Measurements from ENCODE around the gene ZC3H12A. TPM values are rescaled to one million over a fixed set of nuclear protein-coding genes. Genes with fewer than 3 reads are reported as not detected.

Gene ZC3H12A
- total and polyA plus RNA-seq, 2 experiments from 2014 or later, result 30.8 to 46.2 TPM

DNA sequence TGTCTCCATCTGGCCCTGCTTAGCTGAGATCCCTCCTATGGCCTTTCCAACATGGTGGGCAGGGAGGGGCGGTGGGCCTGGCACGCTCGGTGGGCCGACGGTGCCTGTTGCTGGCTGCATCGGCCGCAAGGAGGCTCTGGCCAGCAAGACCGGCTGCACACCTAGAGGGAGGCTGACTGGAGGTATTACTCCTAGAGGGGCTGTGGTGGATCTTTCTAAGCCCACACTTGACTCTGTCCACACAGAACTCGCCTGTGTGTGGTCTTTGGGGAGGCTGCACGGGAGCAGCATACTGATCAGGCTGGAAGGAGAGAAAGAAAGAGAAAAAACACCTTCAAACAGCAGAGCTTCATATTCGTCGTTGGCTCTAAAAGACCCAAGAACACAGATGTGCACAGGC lies 41.7 kb upstream of the ZC3H12A start:
- H3K4me3 ChIP-seq, result no peak overlapping the region
- H3K27ac ChIP-seq, result no peak overlapping the region
- no peaks in the 10 kb centered on the region for H3K4me1 ChIP-seq (ENCODE audit: insufficient read depth)
- TF ChIP-seq EZH2 (IDR thresholded peaks at IDR 0.05; ENCODE audit: borderline replicate concordance), result no peak
- TF ChIP-seq, protein P1, sequence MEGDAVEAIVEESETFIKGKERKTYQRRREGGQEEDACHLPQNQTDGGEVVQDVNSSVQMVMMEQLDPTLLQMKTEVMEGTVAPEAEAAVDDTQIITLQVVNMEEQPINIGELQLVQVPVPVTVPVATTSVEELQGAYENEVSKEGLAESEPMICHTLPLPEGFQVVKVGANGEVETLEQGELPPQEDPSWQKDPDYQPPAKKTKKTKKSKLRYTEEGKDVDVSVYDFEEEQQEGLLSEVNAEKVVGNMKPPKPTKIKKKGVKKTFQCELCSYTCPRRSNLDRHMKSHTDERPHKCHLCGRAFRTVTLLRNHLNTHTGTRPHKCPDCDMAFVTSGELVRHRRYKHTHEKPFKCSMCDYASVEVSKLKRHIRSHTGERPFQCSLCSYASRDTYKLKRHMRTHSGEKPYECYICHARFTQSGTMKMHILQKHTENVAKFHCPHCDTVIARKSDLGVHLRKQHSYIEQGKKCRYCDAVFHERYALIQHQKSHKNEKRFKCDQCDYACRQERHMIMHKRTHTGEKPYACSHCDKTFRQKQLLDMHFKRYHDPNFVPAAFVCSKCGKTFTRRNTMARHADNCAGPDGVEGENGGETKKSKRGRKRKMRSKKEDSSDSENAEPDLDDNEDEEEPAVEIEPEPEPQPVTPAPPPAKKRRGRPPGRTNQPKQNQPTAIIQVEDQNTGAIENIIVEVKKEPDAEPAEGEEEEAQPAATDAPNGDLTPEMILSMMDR (IDR thresholded peaks at IDR 0.05; ENCODE audit: poor library complexity), result no peak
- TF ChIP-seq EZH2phosphoT487 (IDR thresholded peaks at IDR 0.05; ENCODE audit: low read depth, severe bottlenecking, unreplicated experiment), result no peak
- no peak overlapping the region for H3K4me2 ChIP-seq
- no peaks in the 10 kb centered on the region for H3K9me3 ChIP-seq (ENCODE audit: low read depth)
- no peaks in the 10 kb centered on the region for H3K79me2 ChIP-seq
- H2AFZ ChIP-seq, result no peak overlapping the region
- H4K20me1 ChIP-seq (ENCODE audit: insufficient read depth, poor library complexity, severe bottlenecking), result no peaks in the 10 kb centered on the region
- no peak for DNase-seq (ENCODE audit: low spot score)
- 73% methylated on average over 12 of the region's 12 CpGs for WGBS (ENCODE audit: low lambda C conversion rate, missing lambda C conversion rate)
- no peaks in the 10 kb centered on the region for H3K36me3 ChIP-seq (replicated peaks; ENCODE audit: insufficient read depth, low read depth)
- no peaks in the 10 kb centered on the region for H3K9me2 ChIP-seq (replicated peaks; ENCODE audit: insufficient read depth)
- peaks cover 17% of the 10 kb centered on the region for H3K27me3 ChIP-seq

- 89% methylated on average over 12 of the region's 12 CpGs for WGBS (ENCODE audit: low lambda C conversion rate, missing lambda C conversion rate)
- peaks cover 21% of the 10 kb centered on the region for H3K27me3 ChIP-seq
Observed at GRCh38 chr1:37433171-37433570, 41.2 kb upstream of the ZC3H12A start.

GRCh38 chr1:37434292-37435225 lies 39.8 kb upstream of the ZC3H12A start:
- Histone ChIP-seq H3K36me3 (replicated peaks; ENCODE audit: insufficient read depth, low read depth) (no peaks in the 10 kb centered on the region), H3K9me3 (ENCODE audit: low read depth) (no peaks in the 10 kb centered on the region), H3K27me3 (peaks cover 15% of the 10 kb centered on the region), H3K4me3 (no peak overlapping the region), H3K27ac (no peak overlapping the region), H3K79me2 (no peaks in the 10 kb centered on the region), H3K4me2 (no peak overlapping the region), H2AFZ (no peak overlapping the region), H3K4me1 (ENCODE audit: insufficient read depth) (no peaks in the 10 kb centered on the region), H4K20me1 (ENCODE audit: insufficient read depth, poor library complexity, severe bottlenecking) (no peaks in the 10 kb centered on the region), H3K9me2 (replicated peaks; ENCODE audit: insufficient read depth) (no peaks in the 10 kb centered on the region)
- DNase-seq (ENCODE audit: low spot score), result peak; percentile 82
- WGBS (ENCODE audit: low lambda C conversion rate, missing lambda C conversion rate), result 38% methylated on average over 15 of the region's 16 CpGs
- TF ChIP-seq, protein P1 (IDR thresholded peaks at IDR 0.05; ENCODE audit: poor library complexity), result peak; percentile 87
- TF ChIP-seq EZH2 (IDR thresholded peaks at IDR 0.05; ENCODE audit: borderline replicate concordance), result no peak
- TF ChIP-seq EZH2phosphoT487 (IDR thresholded peaks at IDR 0.05; ENCODE audit: low read depth, severe bottlenecking, unreplicated experiment), result no peak

More at GRCh38 chr1:37433171-37433570, 41.2 kb upstream of the ZC3H12A start:
- H2AFZ ChIP-seq, result no peak overlapping the region
- no peak overlapping the region for H3K4me3 ChIP-seq
- H3K36me3 ChIP-seq (replicated peaks; ENCODE audit: insufficient read depth, low read depth), result no peaks in the 10 kb centered on the region
- no peaks in the 10 kb centered on the region for H3K4me1 ChIP-seq (ENCODE audit: insufficient read depth)
- H3K4me2 ChIP-seq, result no peak overlapping the region
- H4K20me1 ChIP-seq (ENCODE audit: insufficient read depth, poor library complexity, severe bottlenecking), result no peaks in the 10 kb centered on the region
- H3K79me2 ChIP-seq, result no peaks in the 10 kb centered on the region
- no peak for DNase-seq (ENCODE audit: low spot score)
- H3K27ac ChIP-seq, result no peak overlapping the region
- TF ChIP-seq EZH2 (IDR thresholded peaks at IDR 0.05; ENCODE audit: borderline replicate concordance) (no peak), EZH2phosphoT487 (IDR thresholded peaks at IDR 0.05; ENCODE audit: low read depth, severe bottlenecking, unreplicated experiment) (no peak)
- TF ChIP-seq, protein P1 (IDR thresholded peaks at IDR 0.05; ENCODE audit: poor library complexity), result no peak
- H3K9me3 ChIP-seq (ENCODE audit: low read depth), result no peaks in the 10 kb centered on the region
- no peaks in the 10 kb centered on the region for H3K9me2 ChIP-seq (replicated peaks; ENCODE audit: insufficient read depth)
